Dedifferentiated amniotic fluid mesenchymal stem cell (primary cell): ENCODE measurements around the gene ADH1B.
"Not testable (repeated sequence)": the region's sequence is repeated elsewhere in the genome, so short reads cannot be mapped to it uniquely, and the experiment has no call there.

Source experiments
- DNase-seq: peaks from one replicate; pipeline ENCODE4 v3.0.0-alpha.2; 2016; ENCODE audit errors: extremely low spot score

Gene ADH1B

DNA sequence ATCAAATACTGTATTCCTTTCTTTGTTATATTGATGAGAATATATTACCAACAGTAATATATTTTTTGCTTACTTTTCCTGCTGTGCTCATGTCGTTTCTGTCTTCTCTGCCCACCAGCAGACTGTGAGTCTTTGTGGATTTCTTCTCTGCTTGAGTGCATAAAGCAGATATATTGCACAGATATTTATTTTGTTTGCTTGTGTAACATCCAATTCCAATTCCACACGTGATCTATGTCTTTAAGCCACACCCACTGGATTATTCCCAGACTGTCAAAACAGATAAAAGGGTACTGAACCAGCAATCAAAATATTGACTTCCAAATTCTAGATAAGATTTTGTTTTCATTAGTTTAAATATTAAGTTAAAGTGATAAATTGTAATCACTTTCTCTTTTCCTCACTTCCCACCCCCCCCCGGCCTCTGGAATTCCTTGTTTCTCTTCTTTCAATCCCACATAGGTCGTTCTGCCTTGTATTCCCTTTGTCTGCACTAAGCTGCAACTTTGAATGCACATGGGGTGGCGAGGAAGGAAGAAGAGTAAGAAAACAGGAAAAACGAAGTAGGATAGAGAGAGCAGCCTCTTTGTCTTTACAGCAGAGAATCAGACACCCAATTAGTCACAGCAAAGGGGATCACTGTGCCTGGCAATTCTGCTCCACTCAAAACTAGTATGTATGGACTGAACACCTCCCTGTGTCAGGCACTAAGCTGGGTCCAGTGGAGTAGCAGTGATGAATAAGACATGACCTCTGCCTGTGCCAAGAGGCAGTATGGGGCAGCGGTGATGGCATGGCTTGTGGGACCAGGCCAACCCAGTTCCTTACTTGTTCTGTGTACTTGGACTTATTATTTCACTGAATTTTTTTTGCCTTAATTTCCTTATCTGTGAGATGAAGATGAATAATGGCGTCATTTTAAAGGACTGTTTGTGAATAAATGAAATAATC is at the start of gene ADH1B:
Gene ADH1B (minus strand): TSS at position 161 of the 951 bp plus-strand sequence. CDS start 70 bp downstream, at position 91.
- no peak for DNase-seq

DNA sequence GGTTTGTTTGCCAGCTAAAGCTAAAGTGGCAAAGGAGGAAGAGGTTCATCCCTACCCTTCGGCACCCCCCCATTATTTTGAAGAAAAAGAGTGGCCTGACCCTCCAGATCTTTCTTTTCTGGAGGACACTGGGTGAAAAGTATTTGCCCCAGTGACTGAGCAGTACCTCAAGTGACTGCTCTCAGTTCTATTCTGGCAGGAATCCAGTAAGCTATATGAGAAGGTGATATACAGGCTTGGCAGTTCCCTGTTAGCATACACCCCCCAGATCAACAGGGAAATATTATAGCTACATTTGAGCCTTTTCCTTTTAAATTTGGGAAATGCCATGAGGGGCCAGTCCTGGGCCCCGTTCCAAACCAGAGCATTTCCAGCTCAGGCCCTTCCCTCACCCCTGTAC is 46.6 kb upstream of the ADH1B start:
- DNase-seq = not testable (repeated sequence)

DNA sequence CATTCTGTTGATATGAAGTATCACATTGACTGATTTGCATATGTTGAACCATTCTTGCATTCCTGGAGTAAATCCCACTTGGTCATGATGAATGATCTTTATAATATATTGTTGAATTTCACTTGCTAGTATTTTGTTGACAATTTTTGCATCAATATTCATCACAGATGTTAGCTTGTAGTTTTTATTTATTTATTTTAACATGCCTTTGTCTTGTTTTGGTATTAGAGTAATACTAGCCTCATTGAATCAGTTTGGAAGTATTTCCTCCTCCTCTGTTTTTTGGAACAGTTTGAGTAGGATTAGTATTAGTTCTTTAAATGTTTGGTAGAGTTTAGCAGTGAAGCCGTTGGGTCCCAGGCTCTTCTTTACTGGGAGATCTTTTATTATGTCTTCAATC is 45.3 kb upstream of the ADH1B start:
- no peak for DNase-seq

DNA sequence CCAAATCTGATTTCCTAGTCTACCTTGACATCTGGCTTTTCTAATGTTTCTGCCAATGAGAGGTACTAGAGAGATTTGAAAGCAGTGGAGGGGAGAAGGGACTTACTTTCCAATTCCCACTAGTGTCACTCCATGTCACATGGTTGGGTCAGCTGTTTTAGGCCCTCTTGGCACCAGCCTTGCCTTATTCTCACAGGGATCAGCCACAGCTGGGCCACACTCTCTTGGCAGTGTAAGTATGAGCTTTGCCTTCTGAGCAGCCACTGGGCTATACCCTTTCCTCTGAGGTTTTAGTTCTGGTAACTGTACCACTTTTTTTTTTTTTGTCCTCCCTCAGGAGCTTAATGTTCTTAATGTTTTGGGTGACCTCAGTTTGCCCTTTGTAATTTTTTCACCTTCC is 41.6 kb upstream of the ADH1B start:
- no peak for DNase-seq

DNA sequence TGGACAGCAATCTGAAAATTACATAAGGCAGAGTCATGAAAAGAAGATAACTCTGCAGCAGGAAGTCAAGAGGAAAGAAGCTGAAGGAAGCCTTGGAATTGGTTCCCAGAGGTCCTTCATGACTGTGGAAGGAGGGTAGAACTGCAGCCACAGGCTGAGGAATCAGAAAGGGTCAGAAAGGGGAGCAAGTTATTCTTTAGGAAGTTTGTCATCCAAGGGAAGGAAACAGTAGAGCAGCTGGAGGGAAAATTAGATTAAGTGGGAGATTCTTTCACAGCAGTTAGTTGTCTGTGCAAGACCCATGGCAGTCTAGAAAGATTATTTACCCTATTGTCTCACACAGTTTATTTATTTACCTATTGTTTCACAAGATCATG is 40.7 kb upstream of the ADH1B start:
- no peak for DNase-seq

DNA sequence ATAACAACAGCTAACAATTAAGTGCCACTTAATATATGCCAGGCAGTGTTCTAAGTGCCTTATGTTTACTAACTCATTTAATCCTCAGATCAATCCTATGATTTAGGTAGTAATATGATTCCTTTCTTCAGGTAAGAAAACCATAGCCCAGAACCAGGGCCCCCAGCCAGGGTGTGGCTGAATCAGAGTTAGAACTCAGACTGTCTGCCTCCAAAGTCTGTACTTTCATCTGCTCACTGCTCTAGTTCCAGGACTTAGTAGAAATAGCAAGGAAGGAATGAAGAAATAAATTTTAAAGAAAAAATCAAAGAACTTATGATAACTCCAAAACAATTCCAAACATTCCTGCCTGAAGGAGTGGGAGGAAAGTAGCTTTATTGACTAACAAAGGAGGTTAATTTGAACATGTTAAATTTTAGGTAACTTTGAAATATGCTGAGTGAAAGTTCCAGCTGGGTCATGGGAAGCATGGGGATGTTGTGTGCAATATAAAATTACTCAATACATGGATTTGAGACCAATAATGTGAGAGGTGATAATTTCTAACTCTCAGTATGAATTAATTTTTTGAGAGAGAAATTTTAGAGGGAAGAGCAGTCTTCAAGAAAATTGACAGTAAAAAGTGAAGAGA is 40.2 kb upstream of the ADH1B start:
- DNase-seq = no peak

DNA sequence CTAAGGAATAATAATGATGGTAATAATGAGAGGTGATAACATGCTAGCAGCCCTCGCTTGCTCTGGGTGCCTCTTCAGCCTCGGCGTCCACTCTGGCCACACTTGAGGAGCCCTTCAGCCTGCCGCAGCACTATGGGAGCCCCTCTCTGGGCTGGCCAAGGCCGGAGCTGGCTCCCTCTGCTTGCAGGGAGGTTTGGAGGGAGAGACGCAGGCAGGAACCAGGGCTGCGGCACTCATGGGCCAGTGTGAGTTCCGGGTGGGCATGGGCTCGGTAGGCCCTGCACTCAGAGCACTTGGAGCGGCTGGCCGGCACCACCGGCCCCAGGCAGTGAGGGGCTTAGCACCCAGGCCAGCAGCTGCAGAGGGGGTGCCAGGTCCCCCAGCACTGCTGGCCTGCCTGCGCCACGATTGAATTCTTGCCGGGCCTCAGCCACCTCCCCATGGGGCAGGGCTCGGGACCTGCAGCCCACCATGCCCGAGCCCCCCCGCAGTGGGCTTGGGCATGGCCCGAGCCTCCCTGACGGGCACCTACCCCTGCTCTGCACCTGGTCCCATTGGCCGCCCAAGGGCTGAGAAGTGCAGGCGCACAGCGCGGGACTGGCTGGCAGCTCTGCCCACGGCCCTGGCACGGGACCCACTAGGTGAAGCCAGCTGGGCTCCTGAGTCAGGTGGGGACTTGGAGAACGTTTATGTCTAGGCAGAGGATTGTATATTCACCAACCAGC is 38.4 kb upstream of the ADH1B start:
- DNase-seq = no peak

DNA sequence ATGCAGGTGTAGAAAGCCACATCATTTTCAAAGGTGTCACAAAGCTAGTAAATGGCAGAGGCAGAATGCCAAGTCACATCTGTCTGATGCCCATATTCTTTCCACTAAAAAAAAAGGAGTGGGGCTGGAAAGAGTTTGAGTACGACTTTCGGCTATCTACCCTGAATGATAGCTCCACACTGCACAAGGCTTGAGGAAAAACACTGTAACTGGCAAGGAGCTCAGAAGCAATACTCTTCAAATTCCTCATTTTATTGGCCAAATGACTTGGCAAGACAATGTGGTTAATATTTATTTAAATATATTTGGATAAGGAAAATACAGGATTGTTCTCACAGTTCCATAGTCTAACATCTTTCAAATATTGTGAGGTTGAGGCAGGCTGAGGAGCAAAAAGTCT is 36.7 kb upstream of the ADH1B start:
- no peak for DNase-seq

DNA sequence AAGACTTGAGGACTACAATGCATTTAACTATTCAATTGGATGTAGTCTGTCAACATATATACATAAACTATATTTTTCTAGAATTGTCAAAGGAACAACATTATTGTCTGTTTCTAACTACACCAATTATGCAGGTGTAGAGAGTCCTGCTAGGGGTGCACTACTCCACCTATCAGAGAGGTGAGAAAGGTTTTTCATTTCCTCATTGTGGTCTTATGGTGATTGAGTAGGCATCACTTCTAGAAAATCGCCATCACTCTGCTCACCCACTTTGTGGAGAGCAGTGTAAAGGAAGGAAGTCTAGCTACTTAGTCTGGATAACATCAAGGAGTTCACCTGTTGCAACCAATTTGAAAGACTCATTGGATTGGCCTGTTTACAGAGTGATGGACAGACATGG is 35.8 kb upstream of the ADH1B start:
- no peak for DNase-seq

DNA sequence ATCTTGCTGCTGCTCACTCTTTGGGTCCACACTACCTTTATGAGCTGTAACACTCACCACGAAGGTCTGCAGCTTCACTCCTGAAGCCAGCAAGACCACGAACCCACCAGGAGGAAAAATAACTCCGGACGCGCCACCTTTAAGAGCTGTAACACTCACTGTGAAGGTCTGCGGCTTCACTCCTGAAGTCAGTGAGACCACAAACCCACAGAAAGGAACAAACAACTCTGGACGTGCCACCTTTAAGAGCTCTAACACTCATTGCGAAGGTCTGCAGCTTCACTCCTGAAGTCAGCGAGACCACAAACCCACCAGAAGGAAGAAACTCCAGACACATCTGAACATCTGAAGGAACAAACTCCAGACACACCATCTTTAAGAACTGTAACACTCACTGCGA is 34.9 kb upstream of the ADH1B start:
- not testable (repeated sequence) for DNase-seq

DNA sequence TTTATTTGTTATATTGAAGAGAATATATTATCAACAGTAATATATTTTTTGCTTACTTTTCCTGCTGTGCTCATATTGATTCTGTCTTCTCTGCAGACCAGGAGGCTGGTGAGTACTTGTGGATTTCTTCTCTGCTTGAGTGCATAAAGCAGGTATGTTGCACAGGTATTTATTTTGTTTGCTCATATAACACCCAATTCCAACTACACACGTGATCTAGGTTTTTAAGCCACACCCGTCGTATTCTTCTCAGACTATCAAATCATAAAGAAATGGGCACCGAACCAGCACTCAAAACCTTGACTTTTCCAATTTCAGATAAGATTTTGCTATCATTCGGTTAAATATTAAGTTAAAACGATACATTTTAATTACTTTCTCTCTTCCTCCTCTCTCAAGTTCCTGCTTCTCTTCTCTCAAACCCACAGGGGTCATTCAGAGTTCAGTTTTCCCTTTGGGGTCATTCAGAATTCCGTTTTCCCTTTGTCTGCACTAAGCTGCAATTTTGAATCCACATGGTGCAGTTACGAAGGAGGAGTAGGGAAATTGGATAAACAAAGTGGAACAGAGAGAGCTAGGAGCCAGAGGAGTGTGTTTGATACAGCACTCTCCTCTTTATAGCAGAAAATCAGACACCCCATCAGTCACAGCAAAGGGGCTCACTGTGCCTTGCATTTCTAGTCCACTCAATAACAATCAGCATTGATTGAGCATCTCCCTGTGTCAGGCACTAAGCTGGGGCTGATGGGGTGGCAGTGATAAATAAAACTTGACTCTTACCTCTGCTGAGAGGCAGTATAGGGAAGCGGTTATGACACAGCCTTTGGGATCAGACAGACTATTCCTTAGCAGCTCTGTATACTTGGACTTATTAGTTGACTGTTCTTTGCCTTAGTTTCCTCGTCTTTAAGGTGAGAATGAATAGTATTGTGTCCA is 31.7 kb upstream of the ADH1B start, which contains the start of gene ADH1C:
Gene ADH1C (minus strand): TSS at position 145 of the 936 bp plus-strand sequence. CDS start 71 bp downstream, at position 74.
- DNase-seq = no peak

DNA sequence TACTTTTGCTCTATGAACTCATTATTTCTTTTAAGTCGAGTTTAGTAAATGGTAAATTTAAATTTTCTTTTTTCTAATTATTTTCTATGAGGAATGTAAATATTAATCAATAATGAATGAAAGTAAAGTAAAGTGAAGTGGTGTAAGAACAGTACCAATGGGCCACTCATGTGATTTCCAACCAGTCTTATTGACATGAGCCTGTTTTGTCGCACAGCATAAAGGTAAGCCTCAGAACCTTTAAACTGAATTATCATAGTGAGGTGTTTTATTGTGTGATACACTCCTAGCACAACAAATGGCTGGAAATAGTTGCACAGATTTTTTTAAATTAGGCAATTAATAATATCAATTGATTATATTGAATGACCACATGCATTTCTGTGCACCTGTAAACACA is 30.3 kb upstream of the ADH1B start:
- DNase-seq = no peak

DNA sequence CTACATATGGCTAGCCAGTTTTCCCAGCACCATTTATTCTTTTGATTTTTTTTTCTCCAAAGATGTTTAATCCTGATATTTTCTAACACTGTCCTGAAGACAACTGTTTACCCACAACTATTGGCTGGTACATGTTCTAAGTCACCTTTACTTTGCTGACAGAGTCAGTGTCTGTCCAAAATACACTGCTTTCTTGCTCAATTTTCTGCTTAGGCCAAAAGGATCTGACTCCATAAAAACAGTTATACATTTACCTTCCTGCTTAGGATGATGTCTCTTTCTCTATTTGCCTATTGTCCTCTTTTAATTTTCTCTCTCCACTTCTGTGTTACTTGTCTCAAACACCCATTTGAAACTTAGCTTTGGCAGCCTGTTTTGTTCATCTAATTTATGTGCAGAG is 28.1 kb upstream of the ADH1B start:
- DNase-seq = no peak

DNA sequence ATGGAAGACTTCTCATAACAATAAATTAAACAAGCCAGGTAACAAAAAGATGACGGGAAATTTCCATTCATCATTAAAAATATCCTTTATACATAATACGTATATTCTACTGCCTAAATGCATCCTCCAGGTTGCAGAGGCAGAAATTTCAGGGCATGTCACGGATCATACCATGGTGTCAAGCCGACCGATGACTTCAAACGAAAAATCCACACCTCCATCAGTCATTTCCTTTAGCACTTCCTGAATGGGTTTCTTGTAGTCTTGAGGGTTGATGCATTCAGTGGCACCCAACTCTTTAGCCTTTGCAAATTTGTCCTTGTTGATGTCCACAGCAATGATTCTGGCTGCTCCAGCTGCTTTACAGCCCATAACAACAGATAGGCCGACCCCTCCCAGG is 21.4 kb upstream of the ADH1B start:
- DNase-seq = not testable (repeated sequence)

DNA sequence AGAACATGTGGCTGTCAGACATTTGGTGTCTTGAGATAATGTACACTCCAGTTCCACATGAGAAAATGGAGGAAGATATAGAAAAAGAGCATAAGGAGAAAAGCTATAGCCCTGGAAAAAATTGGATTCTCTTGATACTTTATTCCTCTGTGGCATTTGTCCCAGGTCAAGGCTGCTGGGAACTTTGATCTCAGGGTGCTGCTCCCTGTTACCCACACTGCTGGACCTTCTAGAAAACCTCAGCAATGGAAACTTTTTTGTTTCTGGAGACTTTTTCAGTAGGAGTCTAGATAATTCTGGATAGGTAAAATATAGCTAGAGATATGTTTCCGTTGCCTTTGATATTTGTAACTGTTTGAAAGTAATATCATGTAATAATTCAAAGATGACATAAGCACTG is 20.2 kb upstream of the ADH1B start:
- DNase-seq = no peak

DNA sequence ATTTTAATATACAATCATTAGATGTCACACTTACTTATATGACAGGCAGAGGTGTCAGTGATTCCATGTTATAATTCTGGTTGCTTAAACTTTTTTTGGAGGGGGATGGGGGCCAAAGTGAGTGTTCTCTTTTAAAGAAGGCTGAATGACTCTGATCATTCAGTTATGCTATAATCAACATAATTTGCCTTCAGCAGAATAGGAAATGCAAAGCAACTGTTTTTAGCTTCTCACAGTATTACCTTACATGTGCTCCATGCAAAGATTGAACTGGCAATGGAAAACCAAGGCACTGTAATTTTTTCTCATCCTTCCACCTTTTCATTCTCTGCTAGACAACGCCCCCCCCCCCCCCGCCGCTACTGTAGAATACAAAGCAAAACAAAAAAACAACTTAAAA is 18.0 kb upstream of the ADH1B start:
- DNase-seq = no peak

DNA sequence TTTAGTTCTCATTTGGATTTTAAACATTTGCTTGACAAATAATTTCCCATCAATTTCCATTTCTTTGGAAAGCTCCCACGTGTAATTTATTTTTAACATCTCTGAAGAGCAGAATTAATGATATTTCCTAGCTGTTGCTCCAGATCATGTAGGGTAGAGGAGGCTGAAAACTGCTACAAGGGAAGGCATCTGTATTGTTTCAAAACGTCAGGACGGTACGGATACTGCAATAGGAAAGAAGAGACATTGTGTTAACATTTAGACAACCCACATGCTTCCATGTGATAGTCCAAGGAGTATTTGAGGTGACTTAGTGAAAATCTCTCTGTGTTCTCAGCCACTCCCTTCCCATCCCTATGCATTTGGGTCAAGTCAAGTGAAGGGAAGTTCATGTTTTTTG is 15.4 kb upstream of the ADH1B start:
- no peak for DNase-seq

DNA sequence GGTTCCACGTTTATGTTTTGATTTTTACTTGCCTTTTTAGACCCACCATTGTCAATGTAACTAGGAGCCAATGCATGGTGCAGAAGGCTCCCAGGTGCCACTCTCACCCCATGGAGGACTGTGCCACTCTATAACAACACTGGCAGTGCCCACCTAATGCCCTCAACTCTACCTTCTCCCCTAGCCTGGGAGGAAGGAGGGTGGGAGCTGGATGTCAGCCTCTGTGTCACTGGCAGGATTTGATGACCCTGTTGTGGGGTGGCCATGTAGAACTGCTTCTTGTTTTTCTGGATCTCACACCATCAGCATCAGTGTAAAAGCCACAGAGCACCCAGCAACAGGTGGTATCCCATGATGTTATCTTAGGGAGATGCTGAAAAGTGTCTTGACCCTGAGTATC is 13.7 kb upstream of the ADH1B start:
- DNase-seq = no peak

DNA sequence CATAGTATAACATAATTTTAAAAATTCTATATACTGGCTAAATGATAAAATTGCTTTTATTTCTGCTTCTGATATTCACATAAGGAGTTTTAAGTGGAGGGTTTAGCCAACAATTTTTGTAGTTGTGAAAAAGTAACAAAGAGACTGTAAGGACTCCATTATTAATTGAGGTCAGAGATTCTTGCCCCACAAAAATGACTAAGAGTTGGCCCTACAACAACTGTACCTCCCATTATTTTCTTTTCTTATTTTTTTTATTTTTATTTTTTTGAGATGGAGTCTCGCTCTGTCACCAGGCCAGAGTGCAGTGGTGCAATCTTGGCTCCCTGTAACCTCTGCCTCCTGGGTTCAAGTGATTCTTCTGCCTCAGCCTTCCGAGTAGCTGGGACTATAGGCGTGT is 9.4 kb upstream of the ADH1B start:
- no peak for DNase-seq

DNA sequence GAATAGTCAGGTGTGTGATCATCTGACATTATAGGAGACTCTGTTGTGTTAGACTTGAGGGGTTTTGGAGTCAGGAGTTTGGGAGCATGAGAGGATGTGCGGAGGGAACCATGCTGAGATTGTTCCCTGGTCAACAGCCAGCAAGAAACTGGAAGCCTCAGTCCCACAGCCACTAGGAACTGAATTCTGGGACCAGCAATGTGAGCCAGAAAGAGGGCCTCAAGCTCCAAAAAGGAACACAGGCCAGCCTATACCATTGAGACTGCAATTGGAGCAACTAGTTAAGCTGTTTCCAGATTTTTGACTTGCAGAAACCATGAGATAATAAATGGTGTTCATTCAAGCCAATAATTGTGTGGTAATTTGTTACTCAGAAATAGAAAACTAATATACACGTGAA is 8.7 kb upstream of the ADH1B start:
- DNase-seq = no peak

DNA sequence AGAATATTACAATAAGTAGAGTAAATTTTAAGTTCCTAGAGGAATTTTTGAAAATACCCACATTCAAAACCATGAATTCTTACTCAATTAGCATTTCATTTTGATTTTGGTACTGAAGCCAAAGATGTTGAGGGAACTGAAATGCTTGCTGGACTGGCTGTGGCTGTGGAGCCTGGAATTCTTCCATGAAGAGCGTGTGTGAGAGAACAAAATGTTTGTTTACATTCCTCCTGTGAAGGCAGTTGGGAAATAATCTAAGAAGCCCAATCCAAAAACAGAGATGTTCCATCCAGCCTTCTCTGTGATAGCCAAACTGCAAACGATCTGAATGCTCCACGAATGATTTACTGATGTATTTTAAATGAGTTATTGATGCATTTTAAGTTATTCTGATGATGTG is 3.8 kb upstream of the ADH1B start:
- peak; percentile 91 for DNase-seq
